Measurements from ENCODE around the gene TFCP2L1. TPM values are rescaled to one million over a fixed set of nuclear protein-coding genes. Genes with fewer than 3 reads are reported as not detected.

TFCP2L1 gene
- total RNA-seq, 1 experiment from 2014 or later, result 2.4 TPM

- TF ChIP-seq EZH2 (IDR thresholded peaks at IDR 0.05; ENCODE audit: low read length, unreplicated experiment) (no peak), CTCF (conservative IDR thresholded peaks at IDR 0.05; ENCODE audit: low read depth, low read length) (no peak), EZH2phosphoT487 (IDR thresholded peaks at IDR 0.05; ENCODE audit: borderline replicate concordance, low read length) (no peak)
- H3K36me3 ChIP-seq (ENCODE audit: low read depth, low read length), result no peaks in the 10 kb centered on the region
- no peak overlapping the region for H3K4me2 ChIP-seq (ENCODE audit: low read length)
- H2AFZ ChIP-seq (ENCODE audit: low read length), result no peak overlapping the region
- H3K9me2 ChIP-seq (replicated peaks; ENCODE audit: low read length), result no peaks in the 10 kb centered on the region
- no peaks in the 10 kb centered on the region for H3F3A ChIP-seq (ENCODE audit: low read length, unreplicated experiment)
- ChIA-PET CTCF (no interaction called here), POLR2A (ENCODE audit: unreplicated experiment) (no interaction called here)
- DNase-seq (no peak), ATAC-seq (no peak)
- intact Hi-C loops (cut with micrococcal nuclease), result no loop called here
- no peaks in the 10 kb centered on the region for H3K4me1 ChIP-seq (ENCODE audit: insufficient read depth, low read length)
- no peaks in the 10 kb centered on the region for H3K79me2 ChIP-seq (ENCODE audit: low read length)
- no peak overlapping the region for H3K4me3 ChIP-seq (ENCODE audit: low read length)
- BruUV-seq (replicated peaks), result no TSS peak
- no peaks in the 10 kb centered on the region for H3K9me3 ChIP-seq (ENCODE audit: low read length)
- no peaks in the 10 kb centered on the region for H4K20me1 ChIP-seq (ENCODE audit: low read length)
- no peaks in the 10 kb centered on the region for H3K27me3 ChIP-seq (ENCODE audit: low read length)
- no peak overlapping the region for H3K27ac ChIP-seq (ENCODE audit: low read length)
- no peak overlapping the region for H3K9ac ChIP-seq (ENCODE audit: low read length)
These were observed 33.5 kb downstream of the TFCP2L1 start for GRCh38 chr2:121251497-121251896.

DNA sequence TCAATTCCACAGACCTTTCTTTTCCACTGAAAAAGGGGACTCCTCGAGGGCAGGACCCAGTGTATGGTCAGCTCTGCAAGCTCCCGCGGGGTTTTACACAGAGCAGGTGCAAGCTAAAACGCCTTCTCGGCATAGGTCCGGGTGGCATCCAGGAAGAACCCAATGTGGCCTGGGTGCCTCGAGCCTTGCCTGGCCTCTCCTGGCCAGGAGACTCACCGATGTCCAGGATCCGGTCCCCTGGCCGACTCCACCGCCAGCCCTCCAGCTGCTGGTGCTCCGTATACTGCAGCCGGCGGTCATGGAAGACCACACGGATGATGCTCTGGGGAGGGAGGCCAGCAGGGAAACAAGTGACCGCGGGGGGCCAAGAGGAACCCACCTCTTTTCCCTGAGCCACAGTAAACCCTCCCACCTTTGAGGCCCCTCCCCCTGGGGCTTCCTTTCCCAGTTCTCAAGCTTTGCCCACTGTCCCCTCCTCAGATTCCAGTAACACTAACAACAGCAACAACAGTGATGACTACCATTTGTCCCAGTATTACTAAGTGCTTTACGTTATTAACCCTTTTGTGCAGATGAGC is 36.1 kb downstream of the TFCP2L1 start:
- intact Hi-C loops (cut with micrococcal nuclease), result no loop called here

More for the DNA sequence above, 36.1 kb downstream of the TFCP2L1 start:
- no peak overlapping the region for H3K4me2 ChIP-seq (ENCODE audit: low read length)
- no peaks in the 10 kb centered on the region for H4K20me1 ChIP-seq (ENCODE audit: low read length)
- H3F3A ChIP-seq (ENCODE audit: low read length, unreplicated experiment), result no peaks in the 10 kb centered on the region
- no peaks in the 10 kb centered on the region for H3K27me3 ChIP-seq (ENCODE audit: low read length)
- CTCF ChIA-PET, result no interaction called here
- ATAC-seq (no peak), DNase-seq (no peak)
- no TSS peak for BruUV-seq (replicated peaks)
- H2AFZ ChIP-seq (ENCODE audit: low read length), result no peak overlapping the region
- no peaks in the 10 kb centered on the region for H3K9me2 ChIP-seq (replicated peaks; ENCODE audit: low read length)
- H3K9ac ChIP-seq (ENCODE audit: low read length), result no peak overlapping the region
- H3K4me1 ChIP-seq (ENCODE audit: insufficient read depth, low read length), result no peaks in the 10 kb centered on the region
- POLR2A ChIA-PET (ENCODE audit: unreplicated experiment), result no interaction called here
- H3K27ac ChIP-seq (ENCODE audit: low read length), result no peak overlapping the region
- no peaks in the 10 kb centered on the region for H3K9me3 ChIP-seq (ENCODE audit: low read length)
- H3K4me3 ChIP-seq (ENCODE audit: low read length), result no peak overlapping the region
- no peaks in the 10 kb centered on the region for H3K36me3 ChIP-seq (ENCODE audit: low read depth, low read length)
- no peaks in the 10 kb centered on the region for H3K79me2 ChIP-seq (ENCODE audit: low read length)
- no peak for TF ChIP-seq CTCF (conservative IDR thresholded peaks at IDR 0.05; ENCODE audit: low read depth, low read length)
- TF ChIP-seq EZH2 (IDR thresholded peaks at IDR 0.05; ENCODE audit: low read length, unreplicated experiment), result no peak
- no peak for TF ChIP-seq EZH2phosphoT487 (IDR thresholded peaks at IDR 0.05; ENCODE audit: borderline replicate concordance, low read length)
